D721Med (cell line): Measurements from ENCODE around the gene GPHN.

ENCODE experiments used
- DNase-seq: peaks from one replicate; pipeline ENCODE4 v3.0.0; 2011; ENCODE audit warnings: low spot score; ENCODE audit not compliant: insufficient read length
- FAIRE-seq: peaks from 2 replicates; lab custom pipeline; 2011; peaks lifted over from hg19 to GRCh38; lab: Jason Lieb, UNC
- CTCF ChIP-seq: IDR thresholded peaks from 2 replicates; pipeline ENCODE4 v1.5.1; 2012; ENCODE audit warnings: mild to moderate bottlenecking, control low read depth; ENCODE audit not compliant: insufficient read depth; ENCODE audit errors: missing control alignments

The GPHN gene

GRCh38 chr14:66955159-66955558 lies 447.2 kb downstream of the GPHN start:
- no peak for FAIRE-seq
- no peak for DNase-seq
- TF ChIP-seq CTCF: no peak

DNA sequence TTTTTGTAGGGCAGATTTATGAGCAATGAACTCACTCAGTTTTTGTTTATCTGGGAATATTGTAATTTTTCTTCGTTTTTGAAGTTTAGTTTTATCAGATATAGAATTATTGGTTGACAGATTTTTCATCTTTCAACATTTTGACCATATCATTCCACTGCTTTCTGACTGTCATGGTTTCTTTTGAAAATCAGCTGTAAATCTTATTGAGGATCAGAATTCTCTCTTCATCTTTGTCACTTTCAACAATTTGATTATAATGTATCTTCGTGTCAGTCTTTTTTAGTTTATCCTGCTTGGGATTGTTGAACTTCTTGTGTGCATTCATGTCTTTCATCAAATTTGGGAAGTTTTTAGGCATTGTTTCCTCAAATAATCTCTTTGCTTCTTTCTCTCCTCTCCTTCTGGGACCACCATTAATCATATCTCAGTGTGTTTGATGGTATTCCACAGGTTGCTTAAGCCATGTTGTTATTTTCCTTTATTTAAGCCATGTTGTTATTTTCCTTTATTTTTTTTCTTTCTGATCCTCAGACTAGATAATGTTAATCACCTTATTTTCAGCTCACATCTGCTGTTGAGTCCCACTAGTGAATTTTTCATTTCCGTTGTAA lies 451.6 kb downstream of the GPHN start:
- no peak for TF ChIP-seq CTCF
- no peak for DNase-seq
- no peak for FAIRE-seq

DNA sequence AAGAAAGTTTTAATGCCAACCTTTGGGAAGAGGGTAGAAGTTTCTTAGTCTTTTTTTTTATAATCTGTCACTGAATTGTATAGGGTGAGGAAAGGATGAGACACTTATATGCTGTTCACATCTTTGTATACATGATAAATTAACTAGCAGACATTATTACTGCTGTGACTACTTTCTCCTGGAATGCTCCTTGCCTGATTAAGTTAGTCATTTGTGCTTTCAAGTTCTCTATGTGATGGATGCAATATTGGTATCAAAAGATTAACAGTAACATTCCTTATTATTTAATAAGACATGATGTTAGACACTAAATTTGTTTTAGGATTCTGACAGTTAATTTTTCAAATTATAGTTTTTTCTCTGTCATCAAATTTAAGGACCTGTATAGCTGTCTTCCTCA lies 457.9 kb downstream of the GPHN start:
- FAIRE-seq (no peak), DNase-seq (no peak)
- TF ChIP-seq CTCF: no peak

DNA sequence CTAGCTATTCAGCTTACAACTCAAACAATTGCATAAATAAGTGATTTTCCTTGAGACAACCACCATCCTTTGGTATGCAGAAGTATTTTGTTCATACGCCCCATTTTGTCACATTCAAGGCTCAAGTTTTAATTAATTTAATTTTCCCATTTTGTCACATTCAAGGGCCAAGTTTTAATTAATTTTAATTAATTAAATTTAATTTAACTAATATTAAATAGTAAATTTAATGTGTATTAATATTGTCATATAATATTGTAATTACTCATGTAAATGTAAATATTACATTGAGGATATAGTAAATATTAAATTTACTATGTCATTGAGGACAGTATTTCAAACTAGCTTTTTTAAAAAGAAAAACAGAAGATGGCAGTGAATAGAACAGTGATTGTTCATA lies 464.5 kb downstream of the GPHN start:
- FAIRE-seq (no peak), DNase-seq (no peak)
- no peak for TF ChIP-seq CTCF

DNA sequence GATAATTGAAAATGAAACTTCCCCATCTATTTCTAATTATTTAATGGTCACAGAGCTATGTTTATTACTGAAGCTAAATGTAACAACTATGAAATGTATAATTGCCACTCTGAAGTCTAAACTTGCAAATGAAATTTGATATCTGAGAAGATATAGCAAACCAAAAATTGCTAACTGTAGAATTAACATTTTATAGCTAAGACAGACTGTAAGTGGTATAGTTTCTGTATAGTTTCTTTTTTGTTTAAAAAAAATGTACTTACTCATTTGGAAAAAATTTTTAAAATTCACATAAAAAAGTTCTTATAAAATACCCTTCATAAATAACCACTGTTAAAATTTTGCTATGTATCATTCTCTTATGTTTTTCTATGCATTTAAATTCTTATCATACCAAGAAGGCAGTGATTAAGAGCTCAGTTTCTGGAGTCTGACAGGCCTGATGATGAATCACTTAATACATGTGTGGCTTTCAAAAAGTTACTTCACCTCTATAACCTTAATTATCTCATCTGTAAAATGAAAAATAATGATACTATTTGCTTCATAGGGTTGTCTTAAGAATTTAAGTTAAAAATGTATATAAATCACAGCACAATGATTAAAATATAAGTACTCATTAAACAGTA lies 466.6 kb downstream of the GPHN start:
- no peak for DNase-seq
- FAIRE-seq: no peak

GRCh38 chr14:66975251-66975650 lies 467.3 kb downstream of the GPHN start:
- no peak for TF ChIP-seq CTCF
- DNase-seq (no peak), FAIRE-seq (no peak)

More for the DNA sequence above, 466.6 kb downstream of the GPHN start:
- TF ChIP-seq CTCF: no peak
